Stimulated activated CD4-positive, alpha-beta T cell treated with anti-CD3 and anti-CD28 coated beads, Interleukin-12 subunit alpha, Interleukin-12 subunit beta, amount 100 ng/mL, for 48 hours (primary cell): ENCODE data around the gene MTUS2.

ENCODE experiments used
- DNase-seq, 3 donors: peaks; one replicate each; pipeline ENCODE4 v3.0.0-alpha.2; 2020; ENCODE audit warnings: low read depth in 2 of 3, low spot score in 1 of 3

Gene MTUS2

DNA sequence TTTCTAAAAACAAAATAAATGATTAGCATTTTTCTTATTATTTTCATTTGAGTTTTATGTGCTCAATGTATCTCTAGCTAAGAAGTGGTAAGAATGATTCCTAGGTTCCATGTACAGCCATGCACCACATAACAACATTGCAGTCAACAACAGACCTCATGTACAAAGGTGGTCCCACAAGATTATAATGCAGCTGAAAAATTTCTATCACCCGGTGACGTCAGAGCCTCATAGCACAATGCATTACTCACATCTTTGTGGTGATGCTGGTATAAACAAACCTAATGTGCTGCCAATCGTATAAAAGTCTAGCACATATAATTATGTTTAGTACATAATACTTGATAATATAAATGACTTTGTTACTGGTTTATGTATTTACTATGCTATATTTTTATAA, 654.9 kb downstream of the MTUS2 start:
- DNase-seq, result no peak

DNA sequence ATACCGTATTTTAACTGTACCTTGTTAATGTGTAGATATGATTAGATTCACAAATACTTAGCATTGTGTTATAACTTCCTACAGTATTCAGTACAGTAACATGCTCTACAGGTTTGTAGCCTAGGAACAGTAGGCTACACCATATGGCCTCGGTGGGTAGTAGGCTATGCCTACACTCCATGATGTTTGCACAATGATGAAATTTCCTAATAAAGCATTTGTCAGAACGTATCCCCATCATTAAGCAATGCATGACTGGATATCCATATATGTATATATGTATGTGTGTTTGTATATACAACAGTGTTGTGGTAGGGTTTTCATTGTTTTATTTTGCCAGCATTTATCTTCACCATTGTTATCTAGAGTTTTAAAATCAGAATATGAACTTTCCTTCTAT, 655.9 kb downstream of the MTUS2 start:
- no peak for DNase-seq

DNA sequence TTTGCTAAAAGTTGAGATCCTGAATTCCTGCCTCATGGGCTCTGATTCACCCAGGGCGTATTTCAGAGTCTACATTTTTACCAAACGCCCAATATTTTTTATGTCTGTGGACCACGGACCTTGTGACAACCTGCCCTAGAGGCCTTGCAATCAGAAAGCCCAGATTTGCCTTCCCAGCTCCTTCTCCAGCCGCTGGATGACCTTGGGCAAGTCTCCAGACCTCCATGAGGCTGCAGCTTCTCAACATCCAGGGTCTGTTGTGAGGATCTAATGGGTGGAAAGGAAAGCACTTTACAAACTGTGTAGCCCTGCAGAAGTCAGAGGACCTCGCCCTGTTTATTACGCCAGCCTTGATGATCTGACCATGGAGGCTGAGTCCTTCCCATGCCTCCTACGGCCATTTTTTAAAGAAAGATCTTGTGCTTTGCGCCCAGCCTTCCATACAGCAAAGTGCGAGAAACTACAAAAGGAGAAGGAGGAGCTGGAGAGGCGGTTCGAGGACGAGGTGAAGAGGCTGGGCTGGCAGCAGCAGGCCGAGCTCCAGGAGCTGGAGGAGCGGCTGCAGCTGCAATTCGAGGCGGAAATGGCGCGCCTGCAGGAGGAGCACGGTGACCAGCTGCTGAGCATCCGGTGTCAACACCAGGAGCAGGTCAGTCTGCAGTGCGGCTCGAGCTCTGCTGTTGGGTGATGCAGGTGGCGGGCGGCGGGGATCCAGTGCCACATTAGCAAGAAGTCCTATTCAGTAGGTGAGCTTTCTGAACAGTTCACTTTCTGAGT, 659.8 kb downstream of the MTUS2 start:
- no peak for DNase-seq

DNA sequence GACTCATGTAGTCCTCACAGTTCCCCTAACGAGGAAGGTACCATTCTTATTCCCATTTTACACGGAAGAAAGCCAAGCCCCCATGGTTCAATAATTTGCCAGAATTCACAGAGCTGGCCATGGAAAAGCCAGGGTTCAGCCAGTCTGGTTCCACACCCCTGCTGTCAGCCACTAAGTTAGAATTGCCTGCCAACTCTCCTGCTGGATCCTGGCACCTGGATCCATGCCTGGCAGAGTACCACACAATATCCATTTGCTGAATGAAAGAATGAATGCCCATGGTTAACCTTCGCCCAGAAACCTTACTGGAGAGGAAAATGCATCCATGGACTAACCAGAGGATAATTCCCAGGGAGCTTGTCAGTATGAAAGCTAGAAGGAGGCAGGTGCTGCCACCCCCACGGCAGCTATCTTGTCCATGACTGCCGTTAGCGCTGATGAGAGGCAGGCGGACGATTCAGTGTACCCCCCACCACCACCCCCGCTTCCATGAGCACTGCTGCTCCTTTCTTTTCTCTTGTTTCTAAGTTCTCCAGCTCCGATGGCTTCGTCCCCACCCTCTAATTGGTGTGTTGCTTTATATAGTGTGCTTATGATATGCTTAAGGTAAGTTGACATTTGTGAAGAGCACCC, 660.9 kb downstream of the MTUS2 start:
- no peak for DNase-seq

DNA sequence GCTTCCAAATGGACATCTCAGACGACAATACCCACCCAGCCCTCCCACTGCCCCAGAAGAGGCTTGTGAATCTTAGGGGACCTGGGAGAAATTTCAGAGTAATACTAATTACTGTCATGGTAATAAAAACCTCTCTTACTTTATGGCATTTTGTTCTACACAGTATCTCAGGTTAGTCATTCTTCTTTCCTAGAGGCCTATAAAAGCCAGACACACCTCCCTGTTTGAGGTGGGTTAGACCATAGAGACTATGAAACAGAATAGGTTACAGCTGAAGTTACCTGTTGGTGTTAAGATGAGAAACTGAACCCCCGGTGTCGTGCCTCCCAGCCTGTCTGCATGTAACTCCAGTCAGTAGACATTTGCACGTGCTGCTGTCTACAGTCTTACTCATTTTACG, 661.5 kb downstream of the MTUS2 start:
- no peak for DNase-seq

DNA sequence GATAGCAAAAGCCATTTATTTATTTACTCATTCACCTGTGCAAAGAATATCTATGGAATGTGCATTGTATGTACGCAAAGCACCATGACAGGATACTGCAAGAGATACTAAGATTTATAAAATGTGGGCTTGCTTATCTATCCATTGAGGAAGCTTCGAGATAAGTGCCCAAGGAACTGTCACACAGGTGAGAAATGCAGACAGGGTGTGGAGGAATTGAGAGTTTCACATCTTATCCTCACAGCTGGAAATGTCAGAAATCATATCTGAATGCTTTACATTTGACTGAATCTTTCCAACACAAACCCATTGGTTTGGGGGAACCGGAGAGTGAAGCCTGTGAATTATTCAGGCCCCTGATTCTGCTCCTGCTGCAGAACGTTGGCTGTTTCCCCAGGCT, 662.4 kb downstream of the MTUS2 start:
- no peak for DNase-seq

DNA sequence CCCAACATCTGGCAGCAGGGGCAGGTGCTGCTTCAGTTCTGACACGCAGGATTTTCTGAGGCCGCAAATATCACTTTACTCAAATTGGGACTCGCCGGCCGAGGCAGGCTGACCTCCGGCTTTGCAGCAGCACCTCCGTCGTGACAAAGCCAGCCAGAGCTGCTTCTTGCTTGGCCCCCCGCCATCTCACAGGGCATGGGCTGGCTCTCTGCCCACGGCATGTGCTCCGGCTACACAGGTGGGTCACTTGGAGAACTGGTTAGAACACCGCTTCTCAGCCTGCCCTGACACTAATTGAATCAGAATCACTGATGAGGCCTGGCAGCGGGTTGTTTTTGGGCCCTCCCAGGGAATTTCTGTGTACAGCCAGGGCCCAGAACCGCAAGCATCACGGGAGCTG, 663.1 kb downstream of the MTUS2 start:
- DNase-seq, result no peak

DNA sequence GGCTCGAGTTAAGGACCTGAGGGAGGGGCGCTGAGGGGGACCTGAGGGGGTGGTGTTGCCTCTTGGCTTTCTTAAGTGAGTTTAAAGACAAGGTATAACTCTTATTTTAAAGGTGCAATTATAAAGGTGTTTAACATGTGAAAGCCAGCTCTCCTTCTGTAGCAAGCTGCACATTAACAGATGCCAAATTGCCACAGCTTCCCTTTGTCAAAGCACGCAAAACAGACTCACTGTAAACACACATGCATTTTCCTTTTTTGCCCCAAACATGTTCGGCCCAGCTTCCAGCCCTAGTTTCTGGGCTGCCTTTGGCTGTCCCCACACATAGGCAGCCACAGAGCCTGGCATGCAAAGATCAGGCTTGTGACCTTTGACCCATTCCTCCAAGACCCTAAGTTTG, 663.5 kb downstream of the MTUS2 start:
- DNase-seq, result no peak

DNA sequence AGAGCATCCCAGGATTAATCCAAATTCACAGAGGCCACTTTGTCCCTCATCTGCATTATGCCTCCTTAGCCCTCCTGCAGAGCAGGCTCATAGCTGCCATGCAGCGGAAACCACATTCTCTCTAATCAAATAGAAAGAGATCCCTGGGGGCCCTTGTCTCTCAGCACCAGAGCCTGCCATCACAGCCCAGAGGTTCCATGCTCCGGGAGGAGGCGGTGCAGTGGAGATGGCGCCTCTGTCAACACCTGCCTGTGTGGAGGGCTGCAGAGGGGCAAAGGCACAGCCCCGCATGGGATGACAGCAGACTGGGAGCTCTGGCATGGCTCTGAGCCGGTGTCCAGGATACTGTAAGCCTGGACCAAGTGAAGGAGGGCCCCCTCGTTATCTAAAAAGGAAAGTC, 664.1 kb downstream of the MTUS2 start:
- DNase-seq, result no peak

DNA sequence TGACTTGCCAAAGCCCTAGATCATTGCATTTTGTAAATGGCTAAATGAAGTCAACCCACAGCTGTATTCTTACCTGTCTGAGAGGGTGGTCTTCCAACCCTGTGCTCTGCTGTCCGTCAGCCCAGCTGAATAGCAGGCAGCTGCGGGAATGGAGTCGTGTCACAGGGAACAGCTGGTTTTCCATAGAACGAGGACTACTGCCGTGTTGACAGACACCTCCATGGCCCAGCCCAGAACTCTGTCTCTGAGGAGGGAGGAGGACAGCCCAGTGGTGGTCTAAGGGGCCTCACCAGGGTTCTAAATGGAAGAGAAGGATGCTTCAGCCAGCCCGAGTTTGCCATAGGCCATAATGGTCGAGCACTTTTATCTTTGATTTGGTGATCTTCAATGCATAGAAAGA, 664.7 kb downstream of the MTUS2 start:
- DNase-seq, result no peak

DNA sequence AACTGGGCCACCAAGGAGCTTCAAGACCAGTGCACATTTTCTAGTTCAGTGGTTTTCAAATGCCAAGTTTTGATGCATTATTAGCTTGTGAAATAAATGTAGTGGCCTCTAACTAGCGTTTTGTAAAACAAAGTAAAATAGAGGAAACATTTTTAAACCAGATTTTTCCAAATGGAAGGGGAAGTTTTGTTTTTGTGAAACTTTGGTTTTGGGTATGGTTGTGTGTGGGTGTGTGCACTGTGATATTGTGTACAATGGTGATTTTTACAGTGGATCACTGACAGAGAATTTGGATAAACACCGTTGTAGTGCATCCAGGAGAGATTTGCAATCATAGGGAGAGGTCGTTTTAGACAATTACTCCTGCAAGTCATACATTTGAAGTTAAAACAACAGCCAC, 666.4 kb downstream of the MTUS2 start:
- no peak for DNase-seq

DNA sequence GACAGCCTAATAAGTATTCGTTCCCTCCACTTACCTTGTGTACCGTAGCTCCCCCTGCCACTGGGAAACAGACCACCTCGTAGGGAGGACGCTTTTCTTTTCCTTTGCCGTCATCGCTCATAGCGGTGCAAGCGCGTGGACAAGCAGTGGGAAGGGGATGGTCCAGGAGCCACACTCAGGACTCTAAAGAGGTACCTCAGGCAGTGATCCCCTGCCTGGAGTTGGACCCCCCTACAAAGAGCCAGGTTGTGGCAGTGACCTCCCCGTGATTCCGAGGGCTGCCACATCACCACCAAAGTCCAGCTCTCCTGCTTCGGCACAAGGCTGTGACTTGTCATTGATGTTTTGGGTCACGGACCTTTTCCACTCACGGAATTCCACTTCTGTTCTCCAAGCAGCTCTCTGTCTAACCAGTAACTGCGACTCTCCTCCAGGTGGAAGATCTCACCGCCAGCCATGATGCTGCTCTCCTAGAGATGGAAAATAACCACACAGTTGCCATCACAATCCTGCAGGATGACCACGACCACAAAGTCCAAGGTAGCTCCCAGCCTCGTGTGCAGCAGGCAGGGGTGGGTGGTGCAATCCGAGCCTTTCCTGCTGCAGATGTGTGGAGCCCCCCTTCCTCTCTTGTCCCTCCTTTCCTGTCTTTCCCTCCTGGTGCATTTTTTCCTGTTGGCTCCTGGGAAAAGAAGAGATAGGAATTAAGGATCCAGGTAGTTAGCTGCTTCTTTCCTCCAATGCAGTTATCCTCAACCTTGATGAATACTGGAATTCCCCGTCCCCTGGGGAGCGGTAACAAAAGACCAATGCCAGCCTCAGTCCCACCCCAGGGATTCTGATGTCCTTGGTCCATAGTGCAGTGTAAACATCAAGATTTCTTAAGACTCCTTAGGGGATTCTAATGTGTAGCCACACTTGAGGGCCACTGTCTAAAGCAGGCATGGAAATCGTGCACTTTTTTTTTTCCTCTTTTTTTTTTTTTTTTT, 667.6 kb downstream of the MTUS2 start:
- DNase-seq, result no peak

DNA sequence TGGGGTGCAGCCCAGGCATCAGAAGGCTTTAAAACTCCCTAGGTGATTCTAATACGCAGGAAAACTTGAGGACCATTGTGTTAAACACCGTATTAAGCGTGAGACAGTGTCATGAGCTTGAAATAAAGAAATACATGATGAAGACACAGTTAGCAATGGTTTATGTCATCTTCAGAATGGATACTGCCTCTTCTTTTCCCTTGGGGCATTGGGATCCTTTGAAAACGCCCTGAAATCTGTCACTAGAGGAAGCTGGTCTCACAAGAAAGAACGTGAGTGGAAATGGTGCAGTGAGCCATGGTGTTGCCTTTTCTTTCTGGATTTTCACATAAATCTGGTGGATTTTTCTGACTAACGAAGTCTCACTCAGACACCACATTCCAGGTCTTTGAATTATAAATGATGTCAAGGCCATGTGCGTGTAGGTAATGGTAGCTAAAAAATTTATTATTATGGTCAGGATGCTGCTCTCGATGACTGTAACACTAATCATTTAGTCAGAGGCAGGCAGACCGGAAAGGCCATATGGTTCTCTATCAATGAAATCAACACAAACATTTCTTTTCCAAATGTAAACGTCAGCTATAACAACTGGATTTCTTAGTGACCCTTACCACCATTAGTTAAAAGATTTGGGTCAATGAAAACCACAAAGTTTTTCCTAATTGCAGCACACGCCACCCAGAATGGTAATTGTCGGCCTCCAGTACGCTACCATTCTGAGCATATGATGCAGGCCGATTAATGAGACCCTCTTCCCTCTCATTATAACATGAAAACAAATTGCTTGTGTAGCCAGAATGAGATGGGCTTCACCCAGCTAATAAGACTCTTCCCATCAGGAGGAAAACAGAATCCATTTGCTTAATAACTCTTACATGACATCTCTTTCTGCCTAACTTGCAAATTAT, 669.8 kb downstream of the MTUS2 start:
- DNase-seq, result no peak

DNA sequence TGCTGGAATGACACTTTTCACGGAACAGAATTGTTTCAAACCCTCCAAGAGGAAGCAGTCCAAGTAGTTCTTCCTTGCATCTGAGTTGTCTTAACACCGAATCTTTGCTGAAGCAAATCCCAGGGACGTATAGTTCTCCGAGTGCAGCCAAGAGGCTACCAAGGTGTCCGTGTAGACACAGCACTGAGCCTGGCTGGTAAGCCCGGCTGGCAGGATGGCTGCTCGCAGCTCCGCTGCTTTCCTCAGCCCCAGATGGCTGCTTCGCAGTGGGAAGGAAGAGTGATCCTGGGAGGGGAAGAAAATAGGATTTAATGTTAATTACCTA, 670.4 kb downstream of the MTUS2 start:
- DNase-seq, result no peak

DNA sequence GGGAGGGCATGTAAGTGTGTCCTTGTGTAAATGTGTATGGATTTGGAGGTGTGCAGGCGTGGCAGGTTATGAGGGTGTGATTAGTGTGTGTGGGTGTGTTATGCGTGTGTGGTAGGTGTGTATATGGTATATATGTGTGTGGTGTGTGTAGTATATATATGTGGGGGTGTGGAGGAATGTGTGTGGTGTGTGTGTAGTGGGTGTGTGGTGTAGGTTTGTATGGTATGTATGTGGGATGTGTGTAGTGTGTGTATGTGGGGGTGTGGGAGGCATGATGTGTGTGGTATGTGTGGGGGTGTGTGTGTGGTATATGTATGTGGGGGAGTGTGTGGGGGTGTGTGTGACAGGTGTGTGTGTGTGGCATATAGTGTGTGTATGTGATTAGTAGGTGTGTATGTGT, 671.1 kb downstream of the MTUS2 start:
- no peak for DNase-seq

DNA sequence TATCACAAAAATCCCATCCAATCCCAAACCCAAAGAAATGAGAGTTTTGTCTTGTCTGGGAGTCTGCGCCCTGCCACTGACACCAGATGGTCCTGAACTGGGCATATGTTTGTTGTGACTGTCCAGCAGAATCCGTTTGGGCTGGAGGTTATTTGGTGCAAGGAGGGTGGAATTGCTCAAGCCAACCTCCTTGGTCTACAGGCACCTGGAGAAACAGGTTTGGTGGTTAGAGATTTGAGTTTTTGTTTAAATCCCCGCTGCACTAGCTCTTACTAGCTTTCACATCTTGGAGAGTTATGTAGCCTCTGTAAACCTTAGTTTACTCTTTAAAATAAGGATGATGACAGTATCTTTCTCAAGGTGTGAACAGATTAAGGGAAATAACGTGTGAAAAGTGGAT, 673.7 kb downstream of the MTUS2 start:
- no peak for DNase-seq

DNA sequence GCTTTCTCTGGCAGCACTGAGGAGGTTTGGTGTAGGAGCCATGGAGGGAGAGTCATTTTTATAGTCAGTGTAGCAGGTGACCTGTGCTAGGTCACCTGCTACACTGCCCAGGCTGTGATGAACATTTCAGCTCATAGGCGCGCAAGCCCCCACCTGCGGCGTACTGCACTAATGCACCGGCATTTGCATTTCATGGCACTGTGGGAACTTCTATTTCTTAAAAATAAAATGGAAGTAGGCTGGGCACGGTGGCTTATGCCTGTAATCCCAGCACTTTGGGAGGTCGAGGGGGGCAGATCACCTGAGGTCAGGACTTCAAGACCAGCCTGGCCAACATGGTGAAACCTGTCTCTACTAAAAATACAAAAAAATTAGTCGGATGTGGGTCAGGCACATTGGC, 674.4 kb downstream of the MTUS2 start:
- no peak for DNase-seq

DNA sequence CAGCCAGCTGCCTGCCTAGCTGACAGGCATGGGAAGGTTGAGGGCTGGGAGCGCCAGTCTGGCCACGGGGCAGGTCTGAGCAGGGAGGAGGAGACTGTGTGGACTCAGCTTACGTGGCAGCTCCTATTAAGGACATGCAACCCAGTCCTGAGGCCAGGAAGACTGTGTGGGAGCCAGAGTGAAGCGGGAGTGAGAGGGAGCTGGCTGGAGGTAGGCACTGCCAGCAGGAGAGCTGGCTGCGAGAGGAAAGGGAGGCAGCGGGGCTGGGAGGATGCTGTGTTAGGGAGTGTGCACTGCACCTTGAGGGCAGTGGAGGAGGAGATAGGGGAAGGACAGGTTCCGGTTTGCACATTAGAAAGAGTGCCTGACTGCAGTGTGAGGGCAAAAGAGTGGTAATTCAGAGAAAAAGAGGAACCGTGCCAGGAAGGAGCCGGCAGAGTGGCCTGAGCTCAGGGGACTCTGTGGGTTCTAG, 676.1 kb downstream of the MTUS2 start:
- DNase-seq, result no peak

DNA sequence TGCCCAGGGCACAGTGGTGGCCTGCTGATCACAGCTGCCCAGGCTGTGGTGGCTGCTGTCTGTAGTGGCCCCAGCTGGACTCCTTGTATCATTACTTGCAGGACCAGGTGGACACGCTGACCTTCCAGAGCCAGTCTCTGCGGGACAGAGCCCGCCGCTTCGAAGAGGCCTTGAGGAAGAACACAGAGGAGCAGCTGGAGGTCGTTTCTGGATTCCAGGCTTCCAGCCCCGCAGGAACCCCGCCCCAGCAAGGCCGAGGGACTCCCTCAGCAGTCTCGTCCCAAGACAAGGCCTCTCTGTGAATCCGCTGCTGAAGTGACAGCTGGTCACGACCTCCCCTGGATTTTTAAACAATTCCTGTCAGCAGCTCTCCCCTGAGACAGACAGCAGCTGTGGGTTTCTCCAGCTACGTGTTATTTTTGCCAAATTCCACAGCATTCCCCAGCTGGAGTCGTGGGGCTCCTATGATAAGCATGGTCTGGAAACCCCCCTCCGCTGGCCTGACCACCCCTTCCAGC, 677.1 kb downstream of the MTUS2 start:
- no peak for DNase-seq

DNA sequence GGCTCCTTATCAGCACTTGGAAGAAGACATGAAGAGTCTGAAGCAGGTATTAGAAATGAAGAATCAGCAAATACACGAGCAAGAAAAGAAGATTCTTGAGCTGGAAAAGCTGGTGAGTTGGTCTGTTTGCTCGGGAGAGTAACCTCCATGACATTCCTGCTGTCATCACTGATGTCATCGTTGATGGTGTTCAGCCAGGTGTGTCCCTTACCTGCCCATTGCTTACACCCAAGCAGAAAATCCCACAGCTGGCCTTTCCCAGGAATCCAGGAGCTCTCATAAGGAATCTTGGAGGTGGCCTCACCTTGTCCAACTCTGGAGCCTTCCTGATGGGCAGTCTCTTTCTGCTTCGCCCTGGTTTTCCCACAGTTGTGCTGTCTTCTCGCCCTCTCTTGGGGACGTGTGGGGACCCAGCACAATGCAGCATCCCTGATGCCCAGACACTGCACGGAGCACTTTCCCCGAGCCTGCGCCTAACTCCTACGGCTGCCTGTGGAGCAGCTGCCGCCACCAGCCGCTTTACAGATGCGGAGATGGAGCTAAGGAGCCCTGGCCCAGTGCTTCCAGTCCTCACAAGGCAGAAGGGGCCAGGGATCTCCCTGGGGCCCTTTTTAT, 678.4 kb downstream of the MTUS2 start:
- DNase-seq, result no peak
